Mesothelial cell of epicardium (in vitro differentiated cells): Measurements from ENCODE around the gene NRBF2. TPM values are rescaled to one million over a fixed set of nuclear protein-coding genes. Genes with fewer than 3 reads are reported as not detected.

Experiments
- DNase-seq, 2 experiments: peaks; one replicate each; pipeline ENCODE4 v3.0.0; 2021; ENCODE audit warnings: low spot score in 2 of 2; ENCODE audit not compliant: unreplicated experiment in 2 of 2
- H3K27ac Mint-ChIP-seq: 2 replicates; pipeline ENCODE4 v1.8.0; 2021; ENCODE audit warnings: mixed read lengths
- H3K27me3 Mint-ChIP-seq: 2 replicates; pipeline ENCODE4 v1.8.0; 2021; ENCODE audit warnings: low read depth, mixed read lengths
- H3K36me3 Mint-ChIP-seq: 2 replicates; pipeline ENCODE4 v1.8.0; 2021; ENCODE audit warnings: mixed read lengths
- H3K4me1 Mint-ChIP-seq: 2 replicates; pipeline ENCODE4 v1.8.0; 2021; ENCODE audit warnings: mixed read lengths
- H3K4me3 Mint-ChIP-seq: 2 replicates; pipeline ENCODE4 v1.8.0; 2021; ENCODE audit warnings: mild to moderate bottlenecking, moderate library complexity, mixed read lengths
- H3K9me3 Mint-ChIP-seq: 2 replicates; pipeline ENCODE4 v1.8.0; 2021; ENCODE audit warnings: mixed read lengths
- total RNA-seq: library from RNA; stranded (reverse); gene quantifications from 3 replicates; pipeline ENCODE4 v1.2.1, GENCODE V29; 2021
- TF ChIP-seq, protein P1 (sequence below): fragments of 200-600 bp; sonication (generic); IDR thresholded peaks from one replicate; pipeline ENCODE4 v1.5.0; 2021; ENCODE audit warnings: antibody characterized with exemption; ENCODE audit not compliant: unreplicated experiment

Gene NRBF2
- total RNA-seq, 1 donor from 2014 or later, result 18.2 TPM

DNA sequence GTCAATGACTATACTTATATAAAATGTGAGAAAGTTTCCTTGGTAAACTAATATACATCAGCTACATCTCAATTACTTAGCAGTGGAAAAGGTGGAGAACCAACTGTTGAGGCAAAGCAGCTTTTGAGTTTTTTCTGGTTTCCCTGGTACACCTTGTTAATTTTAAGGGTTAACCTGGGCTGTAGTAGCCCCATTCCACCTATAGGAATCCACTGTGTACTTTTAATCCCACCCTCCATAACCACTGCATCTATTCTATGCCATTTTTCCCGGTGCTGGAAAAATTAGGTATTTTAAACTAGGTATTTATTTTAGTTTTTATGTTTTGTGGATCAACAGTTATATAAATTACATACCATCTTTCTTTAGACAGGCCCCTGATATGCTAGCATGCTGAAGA is 42.4 kb downstream of the NRBF2 start:
- TF ChIP-seq, protein P1, sequence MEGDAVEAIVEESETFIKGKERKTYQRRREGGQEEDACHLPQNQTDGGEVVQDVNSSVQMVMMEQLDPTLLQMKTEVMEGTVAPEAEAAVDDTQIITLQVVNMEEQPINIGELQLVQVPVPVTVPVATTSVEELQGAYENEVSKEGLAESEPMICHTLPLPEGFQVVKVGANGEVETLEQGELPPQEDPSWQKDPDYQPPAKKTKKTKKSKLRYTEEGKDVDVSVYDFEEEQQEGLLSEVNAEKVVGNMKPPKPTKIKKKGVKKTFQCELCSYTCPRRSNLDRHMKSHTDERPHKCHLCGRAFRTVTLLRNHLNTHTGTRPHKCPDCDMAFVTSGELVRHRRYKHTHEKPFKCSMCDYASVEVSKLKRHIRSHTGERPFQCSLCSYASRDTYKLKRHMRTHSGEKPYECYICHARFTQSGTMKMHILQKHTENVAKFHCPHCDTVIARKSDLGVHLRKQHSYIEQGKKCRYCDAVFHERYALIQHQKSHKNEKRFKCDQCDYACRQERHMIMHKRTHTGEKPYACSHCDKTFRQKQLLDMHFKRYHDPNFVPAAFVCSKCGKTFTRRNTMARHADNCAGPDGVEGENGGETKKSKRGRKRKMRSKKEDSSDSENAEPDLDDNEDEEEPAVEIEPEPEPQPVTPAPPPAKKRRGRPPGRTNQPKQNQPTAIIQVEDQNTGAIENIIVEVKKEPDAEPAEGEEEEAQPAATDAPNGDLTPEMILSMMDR, result no peak
- no peak for DNase-seq
- no peak overlapping the region for H3K4me3 Mint-ChIP-seq
- no peak overlapping the region for H3K27ac Mint-ChIP-seq
- peaks cover 43% of the 10 kb centered on the region for H3K36me3 Mint-ChIP-seq
- no peaks in the 10 kb centered on the region for H3K9me3 Mint-ChIP-seq
- H3K27me3 Mint-ChIP-seq, result no peaks in the 10 kb centered on the region
- no peaks in the 10 kb centered on the region for H3K4me1 Mint-ChIP-seq

DNA sequence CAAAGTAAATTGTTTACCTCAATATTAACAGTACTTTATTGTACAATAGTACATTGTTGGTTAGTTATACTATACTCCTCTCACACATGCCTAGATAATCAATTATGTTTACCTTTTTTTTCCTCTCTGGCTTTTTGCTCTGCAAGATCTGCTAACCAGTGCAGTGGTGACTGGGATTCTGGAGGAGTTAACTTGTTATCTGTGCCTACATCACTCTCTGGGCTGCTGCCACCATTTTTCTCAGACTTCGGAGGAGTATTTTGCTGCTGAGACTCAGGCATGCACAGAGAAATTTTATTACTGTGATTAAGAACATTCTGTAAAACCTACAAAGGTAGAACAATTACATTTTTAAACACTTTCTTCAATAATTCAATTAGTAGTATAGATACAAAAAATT is 59.7 kb downstream of the NRBF2 start:
- Mint-ChIP-seq H3K4me1 (peaks cover 5% of the 10 kb centered on the region), H3K27me3 (no peaks in the 10 kb centered on the region), H3K4me3 (no peak overlapping the region), H3K27ac (peak overlapping the region; percentile 32), H3K9me3 (no peaks in the 10 kb centered on the region), H3K36me3 (peaks cover 49% of the 10 kb centered on the region)
- no peak for DNase-seq
- TF ChIP-seq, protein P1, result no peak

DNA sequence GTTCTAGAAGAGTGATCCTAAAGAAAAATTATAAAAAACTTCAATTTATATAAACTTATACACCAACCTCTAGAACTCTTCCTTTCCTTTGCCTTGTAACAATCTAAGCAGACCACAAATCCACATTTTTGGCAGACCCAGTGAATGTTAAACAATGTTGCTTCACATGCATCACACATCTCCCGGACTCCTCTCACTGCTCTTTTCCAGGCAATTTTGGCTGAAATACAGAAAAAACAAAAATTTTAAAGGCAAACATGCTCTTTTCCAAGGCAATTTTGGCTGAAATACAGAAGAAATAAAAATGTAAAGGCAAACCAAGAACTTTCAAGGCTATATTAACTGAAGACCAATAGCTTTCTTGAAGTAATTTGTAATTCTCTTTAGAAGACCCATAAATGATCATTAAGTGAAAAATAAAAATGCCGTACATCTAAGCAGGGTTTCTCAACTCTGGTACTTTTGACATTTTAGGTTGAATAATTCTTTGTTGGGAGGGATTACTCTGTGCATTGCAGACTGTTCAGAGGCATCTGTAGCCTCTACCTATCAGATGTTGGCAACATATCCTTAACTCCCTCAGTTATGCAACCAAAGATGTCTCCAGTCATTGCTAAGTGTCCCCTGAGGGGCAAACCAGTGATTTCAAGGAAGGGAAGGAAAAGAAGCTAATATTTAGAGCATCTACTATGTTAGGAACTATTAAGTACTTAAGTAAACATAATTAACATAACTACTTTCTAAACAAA is 64.4 kb downstream of the NRBF2 start:
- no peak overlapping the region for H3K4me3 Mint-ChIP-seq
- peaks cover 34% of the 10 kb centered on the region for H3K36me3 Mint-ChIP-seq
- peaks cover 5% of the 10 kb centered on the region for H3K4me1 Mint-ChIP-seq
- DNase-seq, result no peak
- no peaks in the 10 kb centered on the region for H3K9me3 Mint-ChIP-seq
- H3K27ac Mint-ChIP-seq, result no peak overlapping the region
- TF ChIP-seq, protein P1, result no peak
- no peaks in the 10 kb centered on the region for H3K27me3 Mint-ChIP-seq

DNA sequence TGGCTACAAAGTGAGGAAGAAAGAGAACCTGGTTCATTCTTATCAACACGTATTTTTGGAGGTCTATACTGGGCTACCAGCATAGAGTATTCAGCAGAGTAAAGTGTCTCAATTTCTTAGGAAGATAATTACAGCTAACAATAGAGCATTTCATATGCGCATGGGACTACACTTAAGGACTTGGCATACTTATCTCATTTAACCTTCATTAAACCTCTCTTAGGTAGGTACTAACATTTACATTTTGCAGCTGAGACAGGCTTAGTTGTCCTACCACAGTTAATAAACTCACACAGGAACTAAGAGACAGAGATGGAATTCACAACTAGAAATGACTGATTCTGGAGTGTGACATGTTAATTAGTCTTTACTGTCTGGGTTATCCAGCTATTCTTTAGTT is 66.6 kb downstream of the NRBF2 start:
- Mint-ChIP-seq H3K27ac (no peak overlapping the region), H3K36me3 (peaks cover 22% of the 10 kb centered on the region), H3K9me3 (no peaks in the 10 kb centered on the region), H3K4me1 (no peaks in the 10 kb centered on the region), H3K27me3 (no peaks in the 10 kb centered on the region), H3K4me3 (no peak overlapping the region)
- DNase-seq, result no peak
- TF ChIP-seq, protein P1, result no peak

DNA sequence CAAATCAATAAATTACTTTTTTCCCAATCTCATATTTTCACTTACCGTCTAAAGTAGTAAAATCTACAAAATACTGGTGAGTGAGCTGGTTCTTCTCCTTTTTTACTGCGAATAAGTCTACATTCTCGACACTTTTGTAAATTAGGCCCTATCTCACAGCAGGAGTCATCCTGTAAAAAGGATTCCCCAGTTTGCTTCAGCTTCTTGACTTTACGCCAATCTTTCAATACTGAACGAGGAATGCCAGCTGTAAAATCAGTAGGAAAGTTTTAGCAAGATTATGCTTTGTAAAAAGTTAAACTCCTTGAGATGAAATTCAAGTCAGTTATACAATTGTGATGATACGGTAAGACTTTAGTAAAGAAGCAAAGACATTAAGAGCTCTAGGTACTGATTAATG is 67.3 kb downstream of the NRBF2 start:
- H3K36me3 Mint-ChIP-seq, result peaks cover 20% of the 10 kb centered on the region
- H3K27me3 Mint-ChIP-seq, result no peaks in the 10 kb centered on the region
- no peak overlapping the region for H3K27ac Mint-ChIP-seq
- no peaks in the 10 kb centered on the region for H3K9me3 Mint-ChIP-seq
- no peak for DNase-seq
- H3K4me3 Mint-ChIP-seq, result no peak overlapping the region
- TF ChIP-seq, protein P1, result no peak
- no peaks in the 10 kb centered on the region for H3K4me1 Mint-ChIP-seq
